ENCODE results near the gene NLRX1.

- TF ChIP-seq CTCF (IDR thresholded peaks at IDR 0.05; ENCODE audit: insufficient read depth, low read length, poor library complexity, severe bottlenecking) (no peak), EZH2phosphoT487 (conservative IDR thresholded peaks at IDR 0.05; ENCODE audit: low read length) (no peak)
These were observed 7.1 kb downstream of the NLRX1 start for GRCh38 chr11:119175493-119176077.

All from SU-DHL-6 (cell line).